Fibroblast of lung (primary cell): ENCODE results near the gene PTX4.

Experiments
- CTCF ChIP-seq, 2 donors: IDR thresholded peaks in 1 of 2; conservative IDR thresholded peaks in 1 of 2; 1 replicate in 1 of 2; 2 replicates in 1 of 2; pipeline ENCODE4 v1.5.1; 2011 to 2012; ENCODE audit warnings: low read length in 2 of 2, control low read depth in 1 of 2, inconsistent platforms in 1 of 2, low read depth in 1 of 2, mild to moderate bottlenecking in 1 of 2
- EZH2 ChIP-seq: IDR thresholded peaks from 2 replicates; pipeline ENCODE4 v1.5.1; 2012; ENCODE audit warnings: low read length, control low read depth, mild to moderate bottlenecking; ENCODE audit errors: missing control alignments

DNA sequence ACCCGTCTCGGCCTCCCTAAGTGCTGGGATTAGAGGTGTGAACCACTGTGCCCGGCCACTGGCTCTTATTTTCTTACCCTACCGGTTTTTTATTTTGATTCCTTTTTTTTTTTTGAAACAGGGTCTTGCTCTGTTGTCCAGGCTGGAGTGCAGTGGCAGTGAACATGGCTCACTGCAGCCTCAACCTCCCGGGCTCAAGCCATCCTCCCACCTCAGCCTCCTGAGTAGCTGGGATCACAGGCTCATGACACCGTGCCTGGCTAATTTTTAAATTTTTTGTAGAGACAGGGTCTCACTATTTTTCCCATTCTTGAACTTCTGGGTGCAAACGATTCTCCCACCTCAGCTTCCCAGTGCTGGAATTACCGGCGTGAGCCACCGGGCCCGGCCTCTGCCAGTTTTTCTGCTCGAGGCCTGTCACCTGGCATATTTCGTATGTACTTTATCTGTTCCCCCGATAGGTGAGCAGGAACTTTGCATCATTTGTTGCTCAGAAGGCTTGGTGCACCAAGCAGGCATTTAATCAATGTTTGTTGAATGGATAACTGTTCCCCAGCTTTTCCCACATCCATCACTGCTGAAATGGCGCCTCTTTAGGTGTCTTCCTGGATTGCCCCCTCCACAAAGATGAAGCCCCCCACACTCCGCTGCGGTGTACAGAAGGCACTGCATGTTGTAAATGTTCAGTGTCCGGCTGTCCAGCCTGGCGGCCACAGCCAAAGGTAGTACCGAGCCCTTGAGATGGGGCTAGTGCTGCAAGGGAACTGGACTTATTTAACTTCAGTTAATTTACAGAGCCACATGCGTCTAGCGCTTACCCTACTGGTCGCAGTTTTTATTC is 3.6 kb upstream of the PTX4 start:
- no peak for TF ChIP-seq EZH2
- TF ChIP-seq CTCF (conservative IDR thresholded peaks at IDR 0.05 in 1 of 2, IDR thresholded peaks at IDR 0.05 in 1 of 2; ENCODE audit: low read depth in 1 of 2, low read length in 2 of 2): no peak
